ENCODE data around the gene EIF2AK3. TPM values are rescaled to one million over a fixed set of nuclear protein-coding genes. Genes with fewer than 3 reads are reported as not detected.

The EIF2AK3 gene
- polyA plus RNA-seq (2011; rRNA removed) (3.8 and 8.9 TPM in 2 replicates), polyA minus RNA-seq (2011; rRNA and poly(A)+ RNA removed) (3.7 and 6.1 TPM in 2 replicates)

DNA sequence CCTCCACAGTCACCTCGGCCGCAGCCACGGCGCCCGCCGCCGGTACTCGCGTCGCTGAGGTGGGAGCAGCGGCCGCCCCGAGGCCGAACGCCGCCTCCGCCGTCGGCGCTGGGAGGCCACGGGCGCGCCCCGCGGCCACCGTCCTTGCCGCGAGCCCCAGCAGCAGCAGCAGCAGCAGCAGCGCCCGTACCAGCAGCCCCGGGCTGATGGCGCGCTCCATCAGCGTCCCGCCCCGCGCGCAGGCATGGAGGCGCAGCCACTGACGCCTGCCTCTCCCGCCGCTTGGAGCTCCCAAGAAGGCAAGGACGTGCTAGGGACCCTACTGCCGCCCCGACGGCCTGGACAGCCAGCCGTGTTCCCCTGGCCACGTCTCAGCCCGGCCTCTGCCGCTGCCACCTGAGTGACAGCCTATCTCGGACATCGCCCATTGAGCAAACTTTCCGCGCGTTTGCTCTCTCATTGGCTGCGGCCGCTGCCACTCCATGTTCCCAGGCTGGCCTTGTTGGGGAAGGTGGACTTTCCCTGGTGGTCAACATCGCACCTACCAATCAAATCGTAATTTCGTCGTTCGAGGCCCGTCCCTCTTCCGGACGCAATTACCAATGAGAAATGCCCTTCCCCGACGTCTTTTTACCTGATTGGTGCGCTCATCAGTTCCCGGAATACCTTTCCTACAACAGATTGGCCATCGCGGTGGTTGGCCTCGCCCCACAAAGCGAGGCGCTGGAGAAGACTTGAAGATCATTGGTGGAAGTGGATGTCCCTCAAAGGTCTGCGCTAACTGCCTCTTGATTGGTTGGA, at the start of gene EIF2AK3:
EIF2AK3 (minus strand) TSS at position 410 of the 801 bp plus-strand sequence; CDS start at position 220, 190 bp downstream.
- peak within 1 kb of the TSS; percentile 97 for H3K4me3 ChIP-seq (ENCODE audit: low read depth, low read length)
- DNase-seq (ENCODE audit: low read depth), result peak; percentile 100
- ChIA-PET POLR2A (no interaction called here), CTCF (interaction anchor here (1.0 to 3.5 kb wide), 5 partner anchors 37 to 59 kb away, joined by 3 to 13 read pairs (median 5); no protein-coding TSS in a partner anchor)
- TF ChIP-seq, protein P1, sequence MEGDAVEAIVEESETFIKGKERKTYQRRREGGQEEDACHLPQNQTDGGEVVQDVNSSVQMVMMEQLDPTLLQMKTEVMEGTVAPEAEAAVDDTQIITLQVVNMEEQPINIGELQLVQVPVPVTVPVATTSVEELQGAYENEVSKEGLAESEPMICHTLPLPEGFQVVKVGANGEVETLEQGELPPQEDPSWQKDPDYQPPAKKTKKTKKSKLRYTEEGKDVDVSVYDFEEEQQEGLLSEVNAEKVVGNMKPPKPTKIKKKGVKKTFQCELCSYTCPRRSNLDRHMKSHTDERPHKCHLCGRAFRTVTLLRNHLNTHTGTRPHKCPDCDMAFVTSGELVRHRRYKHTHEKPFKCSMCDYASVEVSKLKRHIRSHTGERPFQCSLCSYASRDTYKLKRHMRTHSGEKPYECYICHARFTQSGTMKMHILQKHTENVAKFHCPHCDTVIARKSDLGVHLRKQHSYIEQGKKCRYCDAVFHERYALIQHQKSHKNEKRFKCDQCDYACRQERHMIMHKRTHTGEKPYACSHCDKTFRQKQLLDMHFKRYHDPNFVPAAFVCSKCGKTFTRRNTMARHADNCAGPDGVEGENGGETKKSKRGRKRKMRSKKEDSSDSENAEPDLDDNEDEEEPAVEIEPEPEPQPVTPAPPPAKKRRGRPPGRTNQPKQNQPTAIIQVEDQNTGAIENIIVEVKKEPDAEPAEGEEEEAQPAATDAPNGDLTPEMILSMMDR (IDR thresholded peaks at IDR 0.05; ENCODE audit: insufficient read depth, low read depth, low read length), result no peak
- H3K36me3 ChIP-seq (ENCODE audit: control insufficient read depth, insufficient read depth, low read length), result no peaks in the 10 kb centered on the region
- no peaks in the 10 kb centered on the region for H3K27me3 ChIP-seq (ENCODE audit: control insufficient read depth, insufficient read depth, low read length)

DNA sequence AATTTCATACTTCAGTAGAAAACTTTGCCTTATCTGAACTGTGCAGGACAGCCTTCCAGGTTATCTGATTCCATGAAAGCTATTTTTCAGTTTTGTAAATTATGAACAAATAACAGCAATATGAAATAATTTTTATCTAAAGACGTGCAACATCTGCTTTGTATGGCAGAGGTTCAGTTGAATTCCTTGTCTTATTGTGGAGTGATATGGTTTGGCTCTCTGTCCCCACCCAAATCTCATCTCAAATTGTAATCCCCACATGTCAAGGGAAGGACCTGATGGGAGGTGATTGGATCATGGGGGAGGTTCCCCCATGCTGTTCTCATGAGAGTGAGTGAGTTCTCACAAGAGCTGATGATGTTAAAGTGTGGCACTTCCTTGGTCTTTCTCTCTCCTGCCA, 46.1 kb upstream of the EIF2AK3 start:
- Histone ChIP-seq H3K27me3 (ENCODE audit: control insufficient read depth, insufficient read depth, low read length) (0 out of 2 replicates have a peak, but pooled peaks cover 3% of the 10 kb centered on the region), H3K36me3 (ENCODE audit: control insufficient read depth, insufficient read depth, low read length) (no peaks in the 10 kb centered on the region), H3K4me3 (ENCODE audit: low read depth, low read length) (no peak overlapping the region)
- TF ChIP-seq, protein P1 (IDR thresholded peaks at IDR 0.05; ENCODE audit: insufficient read depth, low read depth, low read length), result no peak
- DNase-seq (ENCODE audit: low read depth), result no peak
- ChIA-PET POLR2A (no interaction called here), CTCF (interaction anchor here (0.6 to 13.7 kb wide), 11 partner anchors 13 to 612 kb away, joined by 3 to 328 read pairs (median 3); no protein-coding TSS in a partner anchor)

DNA sequence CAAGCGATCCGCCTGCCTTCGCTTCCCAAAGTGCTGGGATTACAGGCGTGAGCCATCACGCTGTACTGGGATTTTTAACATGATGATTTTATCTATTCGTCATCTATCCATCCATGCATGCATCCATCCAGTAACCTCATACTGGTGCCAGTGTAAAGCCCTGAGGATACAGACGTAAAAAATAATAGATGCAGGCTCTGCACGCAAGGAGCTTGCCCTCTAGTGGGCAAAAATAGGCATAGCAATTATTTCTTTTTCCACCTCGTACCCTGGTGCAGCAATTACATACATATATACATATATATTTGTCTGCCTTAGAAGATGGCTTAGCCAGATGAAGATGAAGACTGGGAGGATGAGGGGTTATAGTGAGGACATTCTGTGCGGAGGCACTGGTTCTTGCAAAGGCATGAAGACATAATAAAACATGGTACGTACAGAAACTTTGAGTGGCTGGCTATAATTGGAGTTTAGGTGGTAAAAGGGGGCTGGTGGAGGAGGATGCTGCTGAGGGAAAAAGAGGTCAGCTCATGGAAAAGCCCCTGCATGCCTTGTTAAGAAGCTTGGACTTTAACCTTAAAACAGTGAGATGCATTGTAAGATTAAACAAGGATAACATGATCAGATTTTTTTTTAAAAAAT, 44.6 kb upstream of the EIF2AK3 start:
- TF ChIP-seq, protein P1 (IDR thresholded peaks at IDR 0.05; ENCODE audit: insufficient read depth, low read depth, low read length), result peak; percentile 83
- Histone ChIP-seq H3K4me3 (ENCODE audit: low read depth, low read length) (no peak overlapping the region), H3K36me3 (ENCODE audit: control insufficient read depth, insufficient read depth, low read length) (no peaks in the 10 kb centered on the region), H3K27me3 (ENCODE audit: control insufficient read depth, insufficient read depth, low read length) (peaks cover 3% of the 10 kb centered on the region; the same call in 1 of the 2 replicates)
- no peak for DNase-seq (ENCODE audit: low read depth)
- ChIA-PET POLR2A (no interaction called here), CTCF (interaction anchor here (0.7 to 13.7 kb wide), 29 partner anchors 9 to 481 kb away, joined by 3 to 328 read pairs (median 4); partner anchors contain the start of gene EIF2AK3)

DNA sequence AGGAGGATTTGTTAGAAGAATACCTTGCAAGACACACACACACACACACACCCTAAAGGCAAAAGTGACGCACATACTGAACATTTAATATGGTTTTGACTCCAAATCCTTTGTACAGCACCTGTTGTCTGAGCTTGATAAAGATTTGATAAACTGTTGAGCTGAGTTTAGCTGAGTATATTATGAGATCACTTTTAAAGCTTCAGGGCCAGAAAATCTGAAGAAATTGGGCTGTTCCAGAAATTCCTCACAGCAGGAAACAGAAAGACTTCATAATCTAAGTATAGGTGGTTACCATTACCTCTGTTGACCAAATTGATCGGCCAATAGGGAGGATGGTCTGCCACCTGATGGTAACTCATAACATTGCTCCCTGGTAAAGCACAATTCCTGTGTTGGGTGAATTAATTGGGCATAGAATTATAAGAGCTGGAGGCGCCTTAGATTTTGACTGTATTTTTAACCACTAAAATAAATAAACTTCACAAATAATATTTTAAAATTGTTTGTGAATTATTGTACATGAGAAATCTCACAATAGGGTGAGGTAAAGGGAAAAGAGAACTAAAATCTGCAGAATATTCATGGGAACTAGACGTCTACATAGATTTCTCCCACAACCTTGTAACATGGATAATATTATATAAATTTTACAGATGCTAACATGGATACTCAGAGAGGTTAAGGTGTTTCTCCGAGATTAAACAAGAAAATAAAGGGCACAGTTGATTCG, 42.4 kb upstream of the EIF2AK3 start:
- ChIA-PET CTCF (interaction anchor here (0.6 to 13.7 kb wide), 17 partner anchors 11 to 478 kb away, joined by 3 to 328 read pairs (median 3); no protein-coding TSS in a partner anchor), POLR2A (no interaction called here)
- Histone ChIP-seq H3K4me3 (ENCODE audit: low read depth, low read length) (no peak overlapping the region), H3K27me3 (ENCODE audit: control insufficient read depth, insufficient read depth, low read length) (peaks cover 3% of the 10 kb centered on the region; the same call in 1 of the 2 replicates), H3K36me3 (ENCODE audit: control insufficient read depth, insufficient read depth, low read length) (no peaks in the 10 kb centered on the region)
- no peak for DNase-seq (ENCODE audit: low read depth)
- TF ChIP-seq, protein P1 (IDR thresholded peaks at IDR 0.05; ENCODE audit: insufficient read depth, low read depth, low read length), result peak; percentile 64

All from BJ (cell line).